GM12865 (cell line): Measurements from ENCODE around the gene C1RL.

Source experiments
- DNase-seq: peaks from one replicate; pipeline ENCODE4 v3.0.0; 2010; ENCODE audit warnings: low read depth
- H3K4me3 ChIP-seq: 2 replicates; pipeline ENCODE4 v1.5.1; 2011; ENCODE audit warnings: mild to moderate bottlenecking, low read depth, low read length, control low read depth
- CTCF ChIP-seq: IDR thresholded peaks from 2 replicates; pipeline ENCODE4 v1.5.1; 2011; ENCODE audit warnings: low read length, control low read depth, low read depth, inconsistent platforms; ENCODE audit not compliant: insufficient read depth; ENCODE audit errors: missing control alignments

Gene C1RL, protein sequence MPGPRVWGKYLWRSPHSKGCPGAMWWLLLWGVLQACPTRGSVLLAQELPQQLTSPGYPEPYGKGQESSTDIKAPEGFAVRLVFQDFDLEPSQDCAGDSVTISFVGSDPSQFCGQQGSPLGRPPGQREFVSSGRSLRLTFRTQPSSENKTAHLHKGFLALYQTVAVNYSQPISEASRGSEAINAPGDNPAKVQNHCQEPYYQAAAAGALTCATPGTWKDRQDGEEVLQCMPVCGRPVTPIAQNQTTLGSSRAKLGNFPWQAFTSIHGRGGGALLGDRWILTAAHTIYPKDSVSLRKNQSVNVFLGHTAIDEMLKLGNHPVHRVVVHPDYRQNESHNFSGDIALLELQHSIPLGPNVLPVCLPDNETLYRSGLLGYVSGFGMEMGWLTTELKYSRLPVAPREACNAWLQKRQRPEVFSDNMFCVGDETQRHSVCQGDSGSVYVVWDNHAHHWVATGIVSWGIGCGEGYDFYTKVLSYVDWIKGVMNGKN

GRCh38 chr12:7108796-7109571, at the start of gene C1RL:
Gene C1RL, minus strand, starts transcription at chr12:7109214. Its CDS starts 34 bp downstream, at chr12:7109180.
- peak; percentile 85 for DNase-seq
- TF ChIP-seq CTCF, result peak; percentile 95
- H3K4me3 ChIP-seq, result peak within 1 kb of the TSS; percentile 93

- DNase-seq, result no peak
- H3K4me3 ChIP-seq, result no peak overlapping the region
- TF ChIP-seq CTCF, result no peak
Observed at GRCh38 chr12:7157391-7157790, 48.4 kb upstream of the C1RL start.

- DNase-seq, result no peak
- TF ChIP-seq CTCF, result no peak
- H3K4me3 ChIP-seq, result no peak overlapping the region
Observed at GRCh38 chr12:7156259-7157197, 47.5 kb upstream of the C1RL start.

DNA sequence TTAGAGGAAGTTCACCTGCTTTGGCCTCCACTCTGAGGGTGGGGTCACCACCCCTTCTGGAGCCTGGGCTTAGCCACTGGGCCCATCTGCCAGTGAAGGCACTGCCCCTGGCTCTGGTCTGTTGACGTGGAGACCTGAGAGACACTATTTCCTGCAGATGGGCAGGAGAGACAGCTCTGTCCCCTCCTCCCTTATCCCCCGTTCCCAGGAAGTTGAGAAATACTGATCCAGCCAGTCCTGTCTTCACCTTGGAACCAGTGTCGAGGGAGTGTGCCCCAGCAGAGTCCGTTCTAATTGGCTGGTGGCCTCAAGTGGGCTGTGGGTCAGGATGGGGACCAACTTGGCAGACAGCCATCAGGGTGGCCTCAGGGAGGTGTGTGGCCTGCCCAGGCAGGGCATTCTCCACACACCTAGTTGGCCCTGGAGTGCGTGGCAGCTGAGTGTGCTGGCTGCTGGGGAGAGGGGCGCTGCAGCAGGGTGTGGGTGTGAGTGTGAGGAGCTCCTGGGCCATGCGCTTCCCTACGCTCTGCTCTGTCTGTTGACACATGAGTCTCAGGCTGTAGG, 46.5 kb upstream of the C1RL start:
- no peak for TF ChIP-seq CTCF
- no peak for DNase-seq

GRCh38 chr12:7154901-7155470, 46.0 kb upstream of the C1RL start:
- H3K4me3 ChIP-seq, result no peak overlapping the region

More for the DNA sequence above, 46.5 kb upstream of the C1RL start:
- no peak overlapping the region for H3K4me3 ChIP-seq

More at GRCh38 chr12:7154901-7155470, 46.0 kb upstream of the C1RL start:
- no peak for DNase-seq
- no peak for TF ChIP-seq CTCF
